Measurements from ENCODE around the gene KLF18. TPM values are rescaled to one million over a fixed set of nuclear protein-coding genes. Genes with fewer than 3 reads are reported as not detected.

The KLF18 gene
- total RNA-seq, 1 donor from 2014 or later = not detected

DNA sequence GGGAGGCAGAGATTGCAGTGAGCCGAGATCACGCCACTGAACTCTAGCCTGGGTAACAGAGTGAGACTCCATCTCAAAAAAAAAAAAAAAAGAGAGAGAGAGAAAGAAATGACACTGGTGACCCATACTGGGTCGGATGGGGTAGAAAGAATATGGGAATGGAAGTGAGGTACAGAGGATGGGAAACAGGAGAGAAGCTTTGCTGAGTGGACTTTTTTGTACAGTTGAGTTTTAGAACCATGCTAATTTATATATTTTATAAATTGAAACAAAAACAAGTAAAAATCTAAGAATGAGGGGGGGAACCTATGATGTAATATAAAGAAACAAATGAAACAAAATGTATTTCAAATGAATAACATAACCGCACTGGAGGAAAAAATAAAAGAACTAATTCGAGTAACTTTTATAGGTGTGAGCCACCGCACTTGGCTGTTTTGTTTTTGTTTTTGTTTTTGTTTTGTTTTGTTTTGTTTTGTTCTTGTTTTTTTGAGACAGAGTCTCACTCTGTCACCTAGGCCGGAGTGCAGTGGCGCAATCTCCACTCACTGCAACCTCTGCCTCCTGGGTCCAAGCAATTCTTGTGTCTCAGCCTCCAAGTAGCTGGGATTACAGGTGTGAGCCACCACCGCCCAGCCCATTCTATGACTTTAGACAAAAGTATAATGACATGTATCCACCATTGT, 41.1 kb downstream of the KLF18 start:
- Histone ChIP-seq H3K9me3 (no peaks in the 10 kb centered on the region), H3K4me3 (no peak overlapping the region), H3K27ac (no peak overlapping the region), H3K4me1 (no peaks in the 10 kb centered on the region), H3K27me3 (no peaks in the 10 kb centered on the region), H3K36me3 (no peaks in the 10 kb centered on the region)
- intact Hi-C loops (cut with DNase I) = no loop called here
- no peak for DNase-seq (ENCODE audit: extremely low spot score in 2 of 2)
- TF ChIP-seq POLR2A (IDR thresholded peaks at IDR 0.05) = no peak
- no peak for TF ChIP-seq POLR2AphosphoS5 (IDR thresholded peaks at IDR 0.05; ENCODE audit: insufficient read depth in 1 of 2, low read depth in 1 of 2)
- TF ChIP-seq, protein P1, sequence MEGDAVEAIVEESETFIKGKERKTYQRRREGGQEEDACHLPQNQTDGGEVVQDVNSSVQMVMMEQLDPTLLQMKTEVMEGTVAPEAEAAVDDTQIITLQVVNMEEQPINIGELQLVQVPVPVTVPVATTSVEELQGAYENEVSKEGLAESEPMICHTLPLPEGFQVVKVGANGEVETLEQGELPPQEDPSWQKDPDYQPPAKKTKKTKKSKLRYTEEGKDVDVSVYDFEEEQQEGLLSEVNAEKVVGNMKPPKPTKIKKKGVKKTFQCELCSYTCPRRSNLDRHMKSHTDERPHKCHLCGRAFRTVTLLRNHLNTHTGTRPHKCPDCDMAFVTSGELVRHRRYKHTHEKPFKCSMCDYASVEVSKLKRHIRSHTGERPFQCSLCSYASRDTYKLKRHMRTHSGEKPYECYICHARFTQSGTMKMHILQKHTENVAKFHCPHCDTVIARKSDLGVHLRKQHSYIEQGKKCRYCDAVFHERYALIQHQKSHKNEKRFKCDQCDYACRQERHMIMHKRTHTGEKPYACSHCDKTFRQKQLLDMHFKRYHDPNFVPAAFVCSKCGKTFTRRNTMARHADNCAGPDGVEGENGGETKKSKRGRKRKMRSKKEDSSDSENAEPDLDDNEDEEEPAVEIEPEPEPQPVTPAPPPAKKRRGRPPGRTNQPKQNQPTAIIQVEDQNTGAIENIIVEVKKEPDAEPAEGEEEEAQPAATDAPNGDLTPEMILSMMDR (IDR thresholded peaks at IDR 0.05) = no peak

DNA sequence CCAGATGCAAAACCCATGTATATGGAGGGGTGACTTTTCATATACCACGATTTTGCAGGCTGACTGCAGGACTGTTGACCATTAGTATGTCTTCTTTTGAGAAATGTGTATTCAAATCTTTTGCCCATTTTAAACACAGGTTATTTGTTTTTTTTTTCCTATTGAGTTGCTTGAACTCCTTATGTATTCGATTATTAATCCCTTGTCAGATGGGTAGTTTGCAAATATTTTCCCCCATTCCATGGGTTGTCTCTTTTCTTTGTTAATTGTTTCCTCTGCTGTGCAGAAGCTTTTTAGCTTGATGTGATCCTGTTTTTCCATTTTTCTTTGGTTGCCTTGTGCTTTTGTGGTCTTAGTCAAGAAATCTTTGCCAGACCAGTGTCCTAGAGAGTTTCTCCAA, 47.4 kb downstream of the KLF18 start:
- no peaks in the 10 kb centered on the region for H3K4me1 ChIP-seq
- no peak overlapping the region for H3K27ac ChIP-seq
- no peak overlapping the region for H3K4me3 ChIP-seq
- TF ChIP-seq, protein P1 (IDR thresholded peaks at IDR 0.05) = no peak
- TF ChIP-seq POLR2AphosphoS5 (IDR thresholded peaks at IDR 0.05; ENCODE audit: insufficient read depth in 1 of 2, low read depth in 1 of 2) = no peak
- no peaks in the 10 kb centered on the region for H3K36me3 ChIP-seq
- DNase-seq (ENCODE audit: extremely low spot score in 2 of 2) = no peak
- no peaks in the 10 kb centered on the region for H3K27me3 ChIP-seq
- H3K9me3 ChIP-seq = no peaks in the 10 kb centered on the region
- intact Hi-C loops (cut with DNase I) = no loop called here

DNA sequence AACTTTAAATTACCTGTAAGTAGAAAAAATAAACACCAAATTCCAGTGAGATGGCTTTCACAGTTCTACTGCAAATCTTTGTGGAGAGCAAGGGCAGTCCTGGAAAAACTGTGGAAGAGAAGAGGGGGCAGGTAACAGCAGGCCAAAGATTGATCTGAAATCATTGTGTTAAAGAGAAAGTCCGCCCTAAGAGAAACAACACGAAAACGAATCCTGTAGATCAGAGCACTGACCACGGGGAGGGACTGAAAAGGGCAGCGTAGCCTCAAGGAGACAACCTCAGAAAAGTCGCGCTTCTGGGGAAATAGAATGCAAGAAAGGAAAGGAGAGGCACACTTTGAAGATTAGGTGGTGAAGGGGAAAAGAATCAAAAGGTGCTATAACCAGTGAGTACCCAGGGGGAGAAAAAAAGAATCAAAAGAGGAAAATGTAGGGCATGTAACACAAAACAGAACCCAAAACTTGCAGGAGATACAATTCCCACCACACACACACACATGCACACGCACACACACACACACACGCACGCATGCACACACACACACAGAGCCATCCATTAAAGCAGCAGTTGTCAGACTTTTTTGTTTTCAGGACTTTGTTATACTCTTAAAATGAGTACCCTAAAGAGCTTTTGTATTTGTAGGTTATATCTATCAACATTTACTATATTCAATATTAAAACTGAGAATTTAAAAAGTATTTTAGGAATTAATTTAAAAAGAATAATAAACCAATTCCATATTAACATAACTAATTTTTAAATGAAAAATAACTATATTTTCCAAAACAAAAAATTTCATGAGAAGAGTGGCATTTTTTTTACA, 50.8 kb downstream of the KLF18 start:
- no peak for DNase-seq (ENCODE audit: extremely low spot score in 2 of 2)
- Histone ChIP-seq H3K36me3 (no peaks in the 10 kb centered on the region), H3K4me1 (no peaks in the 10 kb centered on the region), H3K9me3 (no peaks in the 10 kb centered on the region), H3K27ac (no peak overlapping the region), H3K27me3 (no peaks in the 10 kb centered on the region), H3K4me3 (no peak overlapping the region)
- no peak for TF ChIP-seq POLR2A (IDR thresholded peaks at IDR 0.05)
- no peak for TF ChIP-seq POLR2AphosphoS5 (IDR thresholded peaks at IDR 0.05; ENCODE audit: insufficient read depth in 1 of 2, low read depth in 1 of 2)
- TF ChIP-seq, protein P1 (IDR thresholded peaks at IDR 0.05) = no peak
- intact Hi-C loops (cut with DNase I) = no loop called here

DNA sequence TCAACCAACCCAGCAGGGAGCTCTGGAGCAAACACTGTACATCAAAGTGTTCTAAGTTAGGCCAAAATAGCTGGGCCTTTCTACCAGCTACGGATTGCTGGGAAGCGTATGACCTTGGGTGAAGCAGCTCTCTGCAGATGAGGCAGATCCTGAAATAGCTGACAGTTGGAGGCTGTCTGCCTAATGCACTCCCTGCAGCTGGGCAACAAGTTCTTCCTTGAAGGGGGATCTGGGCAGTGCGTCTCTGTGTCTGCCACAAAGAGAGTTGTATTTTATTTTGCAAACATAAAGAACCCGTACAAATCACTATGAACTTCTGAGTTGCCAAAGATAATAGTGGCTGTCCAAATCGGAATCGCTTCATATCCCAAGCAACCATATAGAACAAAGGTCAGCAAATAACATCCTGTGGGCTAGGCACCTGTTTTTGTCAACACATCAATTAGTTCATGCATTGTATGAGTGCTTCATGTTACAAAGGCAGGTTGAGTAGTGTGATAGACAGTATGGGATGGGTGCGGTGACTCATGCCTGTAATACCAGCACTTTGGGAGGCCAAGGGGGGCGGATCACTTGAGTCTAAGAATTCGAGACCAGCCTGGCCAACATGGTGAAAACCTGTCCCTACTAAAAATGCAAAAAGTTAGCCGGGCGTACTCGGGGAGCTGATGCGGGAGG, 51.9 kb downstream of the KLF18 start:
- TF ChIP-seq, protein P1 (IDR thresholded peaks at IDR 0.05) = no peak
- TF ChIP-seq POLR2A (IDR thresholded peaks at IDR 0.05) = no peak
- TF ChIP-seq POLR2AphosphoS5 (IDR thresholded peaks at IDR 0.05; ENCODE audit: insufficient read depth in 1 of 2, low read depth in 1 of 2) = no peak
- Histone ChIP-seq H3K9me3 (no peaks in the 10 kb centered on the region), H3K4me1 (no peaks in the 10 kb centered on the region), H3K27me3 (no peaks in the 10 kb centered on the region), H3K36me3 (no peaks in the 10 kb centered on the region), H3K27ac (no peak overlapping the region), H3K4me3 (no peak overlapping the region)
- DNase-seq (ENCODE audit: extremely low spot score in 2 of 2) = no peak
- intact Hi-C loops (cut with DNase I) = no loop called here

Small RNAs within 50 kb of the gene (small RNA-seq; reads per million reads assigned to genes)
- gene AL035417.1 (not detected), gene OOSP1P1 (not detected), gene RF00019 (not detected), gene RN7SL479P (not detected)

Other genes with a start within 250 kb of the KLF18 start
- 17.4 TPM for gene ARTN, start 207.8 kb downstream of the KLF18 start, total RNA-seq
- 34.6 TPM for gene IPO13, start 194.7 kb downstream of the KLF18 start, total RNA-seq
- 15.2 TPM for gene DPH2, start 171.6 kb downstream of the KLF18 start, total RNA-seq
- 71.5 TPM for gene ATP6V0B, start 166.7 kb downstream of the KLF18 start, total RNA-seq
- 31.4 TPM for gene B4GALT2, start 162.4 kb downstream of the KLF18 start, total RNA-seq
- gene CCDC24, start 150.0 kb downstream of the KLF18 start, total RNA-seq = 14.5 TPM
- gene SLC6A9, start 110.2 kb downstream of the KLF18 start, total RNA-seq = 24.3 TPM
- gene KLF17, start 22.8 kb downstream of the KLF18 start, total RNA-seq = 0.25 TPM
- 52.3 TPM for gene DMAP1, start 71.8 kb upstream of the KLF18 start, total RNA-seq
- gene ERI3, start 213.6 kb upstream of the KLF18 start, total RNA-seq = 39.3 TPM

Data from vagina (tissue), 2 donors.